ENCODE data around the gene FABP7. TPM values are rescaled to one million over a fixed set of nuclear protein-coding genes. Genes with fewer than 3 reads are reported as not detected.

Gene FABP7
- under 1 TPM in 1 of 2 donors, not detected in 1; 0.05 TPM for polyA plus RNA-seq

- Histone ChIP-seq H3K27me3 (ENCODE audit: control insufficient read depth in 1 of 2, insufficient read depth in 2 of 2, low read length in 2 of 2) (no peaks in the 10 kb centered on the region), H3K36me3 (ENCODE audit: control insufficient read depth in 2 of 2, insufficient read depth in 2 of 2, low read length in 1 of 2) (no peaks in the 10 kb centered on the region), H3K27ac (ENCODE audit: low read depth in 2 of 2, low read length in 1 of 2) (no peak within 1 kb of the TSS), H3K4me1 (ENCODE audit: control insufficient read depth in 2 of 2, insufficient read depth in 2 of 2, low read length in 1 of 2) (no peaks in the 10 kb centered on the region), H3K9me3 (ENCODE audit: control insufficient read depth in 2 of 2, insufficient read depth in 1 of 2, low read depth in 1 of 2, low read length in 1 of 2) (no peaks in the 10 kb centered on the region), H3K4me3 (ENCODE audit: low read depth in 1 of 2, low read length in 2 of 2) (no peak within 1 kb of the TSS)
- 71 to 74% methylated on average over 3 of the region's 3 CpGs for WGBS, 2 donors
These were observed at the start of gene FABP7 for GRCh38 chr6:122779667-122780066. FABP7 (plus strand) TSS chr6:122779716; CDS start chr6:122779795, 79 bp downstream.

- no peaks in the 10 kb centered on the region for H3K36me3 ChIP-seq (ENCODE audit: control insufficient read depth in 2 of 2, insufficient read depth in 2 of 2, low read length in 1 of 2)
- 77 to 83% methylated on average over 3 of the region's 3 CpGs for WGBS, 2 donors
- H3K9me3 ChIP-seq (ENCODE audit: control insufficient read depth in 2 of 2, insufficient read depth in 1 of 2, low read depth in 1 of 2, low read length in 1 of 2): no peaks in the 10 kb centered on the region
These were observed 49.2 kb upstream of the FABP7 start for GRCh38 chr6:122730334-122730733.

GRCh38 chr6:122730775-122731386, 48.6 kb upstream of the FABP7 start:
- WGBS, 2 donors: 0% methylated on average over 4 of the region's 4 CpGs
- Histone ChIP-seq H3K4me1 (ENCODE audit: control insufficient read depth in 2 of 2, insufficient read depth in 2 of 2, low read length in 1 of 2) (no peaks in the 10 kb centered on the region), H3K27ac (ENCODE audit: low read depth in 2 of 2, low read length in 1 of 2) (no peak overlapping the region), H3K4me3 (ENCODE audit: low read depth in 1 of 2, low read length in 2 of 2) (no peak overlapping the region), H3K27me3 (ENCODE audit: control insufficient read depth in 1 of 2, insufficient read depth in 2 of 2, low read length in 2 of 2) (no peaks in the 10 kb centered on the region), H3K9me3 (ENCODE audit: control insufficient read depth in 2 of 2, insufficient read depth in 1 of 2, low read depth in 1 of 2, low read length in 1 of 2) (no peaks in the 10 kb centered on the region), H3K36me3 (ENCODE audit: control insufficient read depth in 2 of 2, insufficient read depth in 2 of 2, low read length in 1 of 2) (no peaks in the 10 kb centered on the region)

More at GRCh38 chr6:122730334-122730733, 49.2 kb upstream of the FABP7 start:
- H3K4me1 ChIP-seq (ENCODE audit: control insufficient read depth in 2 of 2, insufficient read depth in 2 of 2, low read length in 1 of 2): no peaks in the 10 kb centered on the region
- no peak overlapping the region for H3K4me3 ChIP-seq (ENCODE audit: low read depth in 1 of 2, low read length in 2 of 2)
- H3K27me3 ChIP-seq (ENCODE audit: control insufficient read depth in 1 of 2, insufficient read depth in 2 of 2, low read length in 2 of 2): no peaks in the 10 kb centered on the region
- H3K27ac ChIP-seq (ENCODE audit: low read depth in 2 of 2, low read length in 1 of 2): no peak overlapping the region

GRCh38 chr6:122733259-122733658, 46.3 kb upstream of the FABP7 start:
- Histone ChIP-seq H3K9me3 (ENCODE audit: control insufficient read depth in 2 of 2, insufficient read depth in 1 of 2, low read depth in 1 of 2, low read length in 1 of 2) (no peaks in the 10 kb centered on the region), H3K36me3 (ENCODE audit: control insufficient read depth in 2 of 2, insufficient read depth in 2 of 2, low read length in 1 of 2) (no peaks in the 10 kb centered on the region), H3K4me3 (ENCODE audit: low read depth in 1 of 2, low read length in 2 of 2) (no peak overlapping the region), H3K4me1 (ENCODE audit: control insufficient read depth in 2 of 2, insufficient read depth in 2 of 2, low read length in 1 of 2) (no peaks in the 10 kb centered on the region), H3K27ac (ENCODE audit: low read depth in 2 of 2, low read length in 1 of 2) (no peak overlapping the region), H3K27me3 (ENCODE audit: control insufficient read depth in 1 of 2, insufficient read depth in 2 of 2, low read length in 2 of 2) (no peaks in the 10 kb centered on the region)
- WGBS, 2 donors: 71 to 72% methylated on average over 4 of the region's 4 CpGs

- no peaks in the 10 kb centered on the region for H3K36me3 ChIP-seq (ENCODE audit: control insufficient read depth in 2 of 2, insufficient read depth in 2 of 2, low read length in 1 of 2)
- no peak overlapping the region for H3K4me3 ChIP-seq (ENCODE audit: low read depth in 1 of 2, low read length in 2 of 2)
- 58 to 61% methylated on average over 10 of the region's 10 CpGs for WGBS, 2 donors
- no peaks in the 10 kb centered on the region for H3K4me1 ChIP-seq (ENCODE audit: control insufficient read depth in 2 of 2, insufficient read depth in 2 of 2, low read length in 1 of 2)
- no peak overlapping the region for H3K27ac ChIP-seq (ENCODE audit: low read depth in 2 of 2, low read length in 1 of 2)
- H3K9me3 ChIP-seq (ENCODE audit: control insufficient read depth in 2 of 2, insufficient read depth in 1 of 2, low read depth in 1 of 2, low read length in 1 of 2): no peaks in the 10 kb centered on the region
- no peaks in the 10 kb centered on the region for H3K27me3 ChIP-seq (ENCODE audit: control insufficient read depth in 1 of 2, insufficient read depth in 2 of 2, low read length in 2 of 2)
These were observed 44.8 kb upstream of the FABP7 start for GRCh38 chr6:122734529-122735395.

- peak overlapping the region in 1 of 2 donors; percentile 10 for H3K27ac ChIP-seq (ENCODE audit: low read depth in 2 of 2, low read length in 1 of 2)
- no peaks in the 10 kb centered on the region for H3K9me3 ChIP-seq (ENCODE audit: control insufficient read depth in 2 of 2, insufficient read depth in 1 of 2, low read depth in 1 of 2, low read length in 1 of 2)
- H3K27me3 ChIP-seq (ENCODE audit: control insufficient read depth in 1 of 2, insufficient read depth in 2 of 2, low read length in 2 of 2): no peaks in the 10 kb centered on the region
- H3K4me1 ChIP-seq (ENCODE audit: control insufficient read depth in 2 of 2, insufficient read depth in 2 of 2, low read length in 1 of 2): no peaks in the 10 kb centered on the region
- no peak overlapping the region for H3K4me3 ChIP-seq (ENCODE audit: low read depth in 1 of 2, low read length in 2 of 2)
- H3K36me3 ChIP-seq (ENCODE audit: control insufficient read depth in 2 of 2, insufficient read depth in 2 of 2, low read length in 1 of 2): no peaks in the 10 kb centered on the region
- WGBS, 2 donors: 45 to 55% methylated on average over 4 of the region's 4 CpGs
These were observed 43.9 kb upstream of the FABP7 start for GRCh38 chr6:122735582-122735981.

DNA sequence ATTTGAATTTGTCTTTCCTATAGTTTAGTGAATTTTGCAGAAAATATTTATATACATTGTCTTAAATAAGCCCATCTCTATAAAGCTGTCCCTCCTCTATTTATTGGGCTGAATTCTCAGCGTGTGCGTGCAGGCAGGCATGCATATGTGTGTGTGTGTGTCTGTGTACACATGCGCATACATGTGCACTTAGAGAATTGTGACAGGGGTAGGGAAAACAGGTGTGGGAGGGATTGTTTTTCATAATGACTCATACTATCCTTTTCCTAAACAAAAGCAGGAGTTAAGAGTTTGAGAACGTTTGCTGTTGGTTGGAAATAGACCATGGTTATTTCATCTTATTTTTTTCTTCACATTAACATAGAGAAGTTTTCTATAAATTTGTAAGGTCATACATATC, 43.4 kb upstream of the FABP7 start:
- H3K9me3 ChIP-seq (ENCODE audit: control insufficient read depth in 2 of 2, insufficient read depth in 1 of 2, low read depth in 1 of 2, low read length in 1 of 2): no peaks in the 10 kb centered on the region
- no peaks in the 10 kb centered on the region for H3K27me3 ChIP-seq (ENCODE audit: control insufficient read depth in 1 of 2, insufficient read depth in 2 of 2, low read length in 2 of 2)
- H3K36me3 ChIP-seq (ENCODE audit: control insufficient read depth in 2 of 2, insufficient read depth in 2 of 2, low read length in 1 of 2): no peaks in the 10 kb centered on the region
- no peaks in the 10 kb centered on the region for H3K4me1 ChIP-seq (ENCODE audit: control insufficient read depth in 2 of 2, insufficient read depth in 2 of 2, low read length in 1 of 2)
- no peak overlapping the region for H3K4me3 ChIP-seq (ENCODE audit: low read depth in 1 of 2, low read length in 2 of 2)
- H3K27ac ChIP-seq (ENCODE audit: low read depth in 2 of 2, low read length in 1 of 2): peak overlapping the region in 1 of 2 donors; percentile 60
- WGBS, 2 donors: 49 to 61% methylated on average over 4 of the region's 4 CpGs

GRCh38 chr6:122736616-122737015, 42.9 kb upstream of the FABP7 start:
- Histone ChIP-seq H3K36me3 (ENCODE audit: control insufficient read depth in 2 of 2, insufficient read depth in 2 of 2, low read length in 1 of 2) (no peaks in the 10 kb centered on the region), H3K27ac (ENCODE audit: low read depth in 2 of 2, low read length in 1 of 2) (no peak overlapping the region), H3K4me3 (ENCODE audit: low read depth in 1 of 2, low read length in 2 of 2) (no peak overlapping the region), H3K27me3 (ENCODE audit: control insufficient read depth in 1 of 2, insufficient read depth in 2 of 2, low read length in 2 of 2) (no peaks in the 10 kb centered on the region), H3K4me1 (ENCODE audit: control insufficient read depth in 2 of 2, insufficient read depth in 2 of 2, low read length in 1 of 2) (no peaks in the 10 kb centered on the region), H3K9me3 (ENCODE audit: control insufficient read depth in 2 of 2, insufficient read depth in 1 of 2, low read depth in 1 of 2, low read length in 1 of 2) (no peaks in the 10 kb centered on the region)
- 35 to 46% methylated on average over 3 of the region's 3 CpGs for WGBS, 2 donors

GRCh38 chr6:122740091-122740490, 39.4 kb upstream of the FABP7 start:
- Histone ChIP-seq H3K4me1 (ENCODE audit: control insufficient read depth in 2 of 2, insufficient read depth in 2 of 2, low read length in 1 of 2) (no peaks in the 10 kb centered on the region), H3K27ac (ENCODE audit: low read depth in 2 of 2, low read length in 1 of 2) (no peak overlapping the region), H3K27me3 (ENCODE audit: control insufficient read depth in 1 of 2, insufficient read depth in 2 of 2, low read length in 2 of 2) (no peaks in the 10 kb centered on the region), H3K9me3 (ENCODE audit: control insufficient read depth in 2 of 2, insufficient read depth in 1 of 2, low read depth in 1 of 2, low read length in 1 of 2) (no peaks in the 10 kb centered on the region), H3K36me3 (ENCODE audit: control insufficient read depth in 2 of 2, insufficient read depth in 2 of 2, low read length in 1 of 2) (no peaks in the 10 kb centered on the region), H3K4me3 (ENCODE audit: low read depth in 1 of 2, low read length in 2 of 2) (no peak overlapping the region)
- 91 to 95% methylated on average over 2 of the region's 2 CpGs for WGBS, 2 donors

All from esophagus (tissue), 2 donors.